Spleen (tissue), 7 donors: ENCODE data around the gene MYH14.
"Not testable (repeated sequence)": the region's sequence is repeated elsewhere in the genome, so short reads cannot be mapped to it uniquely, and the experiment has no call there.

ENCODE experiments used
- POLR2A ChIP-seq, 3 donors: fragments of 450-650 bp; IDR thresholded peaks; one replicate each; pipeline ENCODE4 v1.5.1; 2017; ENCODE audit warnings: antibody characterized with exemption in 3 of 3, mild to moderate bottlenecking in 1 of 3
- TF ChIP-seq, protein P1 (sequence below), 11 experiments: fragments of 200-600 bp in 7 of 11; fragments of 450-650 bp in 4 of 11; sonication (generic) in 4 of 11; IDR thresholded peaks in 8 of 11; conservative IDR thresholded peaks in 3 of 11; 1 replicate in 7 of 11; 2 replicates in 4 of 11; pipeline versions ENCODE4 v1.4.0 to v1.8.0; 2016 to 2021; ENCODE audit warnings: antibody characterized with exemption in 11 of 11, inconsistent platforms in 4 of 11, mild to moderate bottlenecking in 1 of 11
- donor health status: DM: no; HTN: no; CAD: no; lungs with moderate emphysema.
- donor health status: DM: no; HTN: no; CAD: no.
- donor health status: DM: no; HTN: no; CAD: no.

DNA sequence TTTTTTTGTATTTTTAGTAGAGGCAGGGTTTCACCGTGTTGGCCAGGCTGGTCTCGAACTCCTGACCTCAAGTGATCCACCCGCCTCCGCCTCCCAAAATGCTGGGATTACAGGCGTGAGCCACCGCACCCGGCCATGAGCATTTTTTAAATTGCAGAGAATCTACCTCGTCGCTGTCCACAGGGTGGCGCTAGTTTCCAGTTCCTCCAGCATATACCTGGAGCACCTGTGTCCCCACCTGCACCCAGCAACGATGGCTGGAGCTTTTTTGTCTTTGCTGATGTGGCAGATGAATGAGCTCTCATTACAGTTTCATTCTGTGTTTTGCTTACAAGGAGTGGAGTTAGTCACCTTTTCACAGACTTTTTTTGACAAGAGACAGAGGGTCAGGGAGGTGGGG lies 34.1 kb downstream of the MYH14 start:
- TF ChIP-seq POLR2A (IDR thresholded peaks at IDR 0.05), result not testable (repeated sequence)
- TF ChIP-seq, protein P1, sequence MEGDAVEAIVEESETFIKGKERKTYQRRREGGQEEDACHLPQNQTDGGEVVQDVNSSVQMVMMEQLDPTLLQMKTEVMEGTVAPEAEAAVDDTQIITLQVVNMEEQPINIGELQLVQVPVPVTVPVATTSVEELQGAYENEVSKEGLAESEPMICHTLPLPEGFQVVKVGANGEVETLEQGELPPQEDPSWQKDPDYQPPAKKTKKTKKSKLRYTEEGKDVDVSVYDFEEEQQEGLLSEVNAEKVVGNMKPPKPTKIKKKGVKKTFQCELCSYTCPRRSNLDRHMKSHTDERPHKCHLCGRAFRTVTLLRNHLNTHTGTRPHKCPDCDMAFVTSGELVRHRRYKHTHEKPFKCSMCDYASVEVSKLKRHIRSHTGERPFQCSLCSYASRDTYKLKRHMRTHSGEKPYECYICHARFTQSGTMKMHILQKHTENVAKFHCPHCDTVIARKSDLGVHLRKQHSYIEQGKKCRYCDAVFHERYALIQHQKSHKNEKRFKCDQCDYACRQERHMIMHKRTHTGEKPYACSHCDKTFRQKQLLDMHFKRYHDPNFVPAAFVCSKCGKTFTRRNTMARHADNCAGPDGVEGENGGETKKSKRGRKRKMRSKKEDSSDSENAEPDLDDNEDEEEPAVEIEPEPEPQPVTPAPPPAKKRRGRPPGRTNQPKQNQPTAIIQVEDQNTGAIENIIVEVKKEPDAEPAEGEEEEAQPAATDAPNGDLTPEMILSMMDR (IDR thresholded peaks at IDR 0.05 in 8 of 11, conservative IDR thresholded peaks at IDR 0.05 in 3 of 11), result not testable (repeated sequence)
